C4-2B (cell line): ENCODE results near the gene SMYD4.
"Not testable (repeated sequence)": the region's sequence is repeated elsewhere in the genome, so short reads cannot be mapped to it uniquely, and the experiment has no call there.

Experiments
- H3K27ac ChIP-seq: fragments of 450-650 bp; 2 replicates; pipeline ENCODE4 v1.5.1; 2017
- ZFX ChIP-seq: fragments of 450-650 bp; IDR thresholded peaks from 2 replicates; pipeline ENCODE4 v1.6.1; 2017
- TF ChIP-seq, protein P1 (sequence below): fragments of 450-650 bp; conservative IDR thresholded peaks from 2 replicates; pipeline ENCODE4 v1.5.1; 2017; ENCODE audit warnings: mild to moderate bottlenecking

Gene SMYD4

DNA sequence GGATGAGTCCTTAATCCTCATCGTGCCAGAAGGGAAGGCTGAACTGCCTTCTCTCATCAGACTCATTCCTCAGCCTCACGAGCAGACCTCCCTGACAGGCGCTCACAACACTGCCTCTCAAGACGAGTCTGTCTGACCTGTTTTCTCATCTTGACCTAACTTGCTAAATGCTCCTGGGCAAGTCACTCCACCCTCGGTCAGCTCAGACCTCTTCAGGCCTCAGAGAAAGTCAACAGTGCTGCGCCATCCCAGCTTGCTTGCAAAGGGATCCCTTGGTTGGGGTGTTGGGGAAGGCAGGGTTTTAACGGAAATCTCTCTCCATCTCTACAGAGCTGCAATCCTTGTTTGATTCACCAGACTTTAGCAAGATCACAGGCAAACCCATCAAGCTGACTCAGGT, 52.8 kb downstream of the SMYD4 start:
- no peak overlapping the region for H3K27ac ChIP-seq
- TF ChIP-seq, protein P1, sequence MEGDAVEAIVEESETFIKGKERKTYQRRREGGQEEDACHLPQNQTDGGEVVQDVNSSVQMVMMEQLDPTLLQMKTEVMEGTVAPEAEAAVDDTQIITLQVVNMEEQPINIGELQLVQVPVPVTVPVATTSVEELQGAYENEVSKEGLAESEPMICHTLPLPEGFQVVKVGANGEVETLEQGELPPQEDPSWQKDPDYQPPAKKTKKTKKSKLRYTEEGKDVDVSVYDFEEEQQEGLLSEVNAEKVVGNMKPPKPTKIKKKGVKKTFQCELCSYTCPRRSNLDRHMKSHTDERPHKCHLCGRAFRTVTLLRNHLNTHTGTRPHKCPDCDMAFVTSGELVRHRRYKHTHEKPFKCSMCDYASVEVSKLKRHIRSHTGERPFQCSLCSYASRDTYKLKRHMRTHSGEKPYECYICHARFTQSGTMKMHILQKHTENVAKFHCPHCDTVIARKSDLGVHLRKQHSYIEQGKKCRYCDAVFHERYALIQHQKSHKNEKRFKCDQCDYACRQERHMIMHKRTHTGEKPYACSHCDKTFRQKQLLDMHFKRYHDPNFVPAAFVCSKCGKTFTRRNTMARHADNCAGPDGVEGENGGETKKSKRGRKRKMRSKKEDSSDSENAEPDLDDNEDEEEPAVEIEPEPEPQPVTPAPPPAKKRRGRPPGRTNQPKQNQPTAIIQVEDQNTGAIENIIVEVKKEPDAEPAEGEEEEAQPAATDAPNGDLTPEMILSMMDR, result no peak
- TF ChIP-seq ZFX, result no peak

DNA sequence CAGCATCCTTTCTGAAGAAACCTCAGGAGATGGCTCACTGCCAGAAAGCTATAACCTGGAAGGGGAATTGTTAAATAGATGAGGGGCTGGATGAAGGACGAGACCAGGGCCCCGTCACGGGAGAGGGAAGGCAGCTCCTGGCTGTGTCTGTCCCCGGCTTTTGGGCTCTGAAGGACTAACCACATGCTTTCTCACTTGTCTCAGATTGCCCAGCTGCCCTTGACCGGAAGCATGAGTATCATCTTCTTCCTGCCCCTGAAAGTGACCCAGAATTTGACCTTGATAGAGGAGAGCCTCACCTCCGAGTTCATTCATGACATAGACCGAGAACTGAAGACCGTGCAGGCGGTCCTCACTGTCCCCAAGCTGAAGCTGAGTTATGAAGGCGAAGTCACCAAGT, 53.4 kb downstream of the SMYD4 start:
- no peak overlapping the region for H3K27ac ChIP-seq
- TF ChIP-seq, protein P1, result no peak
- TF ChIP-seq ZFX, result no peak

DNA sequence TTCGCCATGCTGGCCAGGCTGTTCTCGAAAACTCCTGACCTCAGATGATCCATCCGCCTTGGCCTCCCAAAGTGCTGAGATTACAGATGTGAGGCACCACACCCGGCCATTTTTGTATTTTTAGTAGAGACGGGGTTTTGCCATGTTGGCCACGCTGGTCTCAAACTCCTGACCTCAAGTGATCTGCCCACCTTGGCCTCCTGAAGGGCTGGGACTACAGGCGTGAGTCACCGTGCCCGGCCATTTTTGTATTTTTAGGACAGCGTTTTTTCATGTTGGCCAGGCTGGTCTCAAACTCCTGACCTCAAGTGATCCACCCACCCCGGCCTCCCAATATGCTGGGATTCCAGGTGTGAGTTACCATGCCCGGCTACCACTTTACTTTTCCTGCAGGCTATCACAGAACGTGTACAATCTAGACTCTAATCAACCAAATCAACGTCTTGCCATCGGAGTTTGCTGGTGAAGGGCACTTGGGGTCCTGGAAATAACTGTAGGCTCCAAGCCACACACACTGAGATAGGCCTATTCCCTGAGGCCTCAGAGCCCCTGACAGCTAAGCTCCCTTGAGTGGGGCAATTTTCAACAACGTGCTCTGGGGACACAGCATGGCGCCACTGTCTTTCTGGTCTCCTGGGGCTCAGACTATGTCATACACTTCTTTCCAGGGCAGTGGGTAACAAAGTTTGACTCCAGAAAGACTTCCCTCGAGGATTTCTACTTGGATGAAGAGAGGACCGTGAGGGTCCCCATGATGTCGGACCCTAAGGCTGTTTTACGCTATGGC, 55.1 kb downstream of the SMYD4 start:
- TF ChIP-seq ZFX, result no peak
- TF ChIP-seq, protein P1, result no peak
- no peak overlapping the region for H3K27ac ChIP-seq

DNA sequence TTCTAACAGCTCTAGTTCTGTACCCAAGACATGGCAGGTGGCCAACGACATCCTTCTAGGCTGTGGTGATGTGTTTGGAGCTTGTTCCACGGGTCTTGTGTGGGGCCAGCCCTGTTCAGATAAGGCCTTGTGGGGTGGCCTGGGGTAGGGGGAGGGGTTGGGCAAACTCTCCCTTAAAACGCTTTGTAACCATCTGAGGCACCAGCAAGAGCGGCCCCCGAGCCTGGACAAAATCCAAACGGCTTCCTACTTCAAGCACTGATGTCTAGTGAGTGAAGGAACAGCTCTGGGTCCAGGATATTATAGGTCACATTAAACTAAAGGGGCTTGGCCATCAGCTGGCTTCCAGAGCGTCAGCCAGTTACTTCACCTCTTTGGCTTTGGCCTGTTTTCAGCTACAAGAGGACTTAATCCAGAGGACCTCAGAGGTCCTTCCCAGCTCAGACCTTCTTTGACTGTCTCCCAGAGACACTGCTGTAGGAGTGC, 56.0 kb downstream of the SMYD4 start:
- TF ChIP-seq ZFX, result no peak
- TF ChIP-seq, protein P1, result no peak
- H3K27ac ChIP-seq, result no peak overlapping the region

DNA sequence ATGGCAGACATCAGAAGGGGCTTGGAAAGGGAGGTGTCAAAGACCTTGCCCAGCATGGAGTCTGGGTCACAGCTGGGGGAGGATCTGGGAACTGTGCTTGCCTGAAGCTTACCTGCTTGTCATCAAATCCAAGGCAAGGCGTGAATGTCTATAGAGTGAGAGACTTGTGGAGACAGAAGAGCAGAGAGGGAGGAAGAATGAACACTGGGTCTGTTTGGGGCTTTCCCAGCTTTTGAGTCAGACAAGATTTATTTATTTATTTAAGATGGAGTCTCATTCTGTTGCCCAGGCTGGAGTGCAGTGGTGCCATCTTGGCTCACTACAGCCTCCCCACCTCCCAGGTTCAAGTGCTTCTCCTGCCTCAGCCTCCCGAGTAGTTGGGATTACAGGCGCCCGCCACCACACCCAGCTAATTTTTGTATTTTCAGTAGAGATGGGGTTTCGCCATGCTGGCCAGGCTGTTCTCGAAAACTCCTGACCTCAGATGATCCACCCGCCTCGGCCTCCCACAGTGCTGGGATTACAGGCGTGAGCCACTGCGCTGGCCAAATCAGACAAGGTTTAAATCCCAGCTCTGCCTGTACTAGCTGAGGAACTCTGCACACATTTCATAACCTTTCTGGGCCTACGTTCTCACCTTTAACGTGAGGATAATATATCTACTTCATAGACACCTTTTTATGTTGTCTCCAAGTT, 56.6 kb downstream of the SMYD4 start:
- not testable (repeated sequence) for H3K27ac ChIP-seq

DNA sequence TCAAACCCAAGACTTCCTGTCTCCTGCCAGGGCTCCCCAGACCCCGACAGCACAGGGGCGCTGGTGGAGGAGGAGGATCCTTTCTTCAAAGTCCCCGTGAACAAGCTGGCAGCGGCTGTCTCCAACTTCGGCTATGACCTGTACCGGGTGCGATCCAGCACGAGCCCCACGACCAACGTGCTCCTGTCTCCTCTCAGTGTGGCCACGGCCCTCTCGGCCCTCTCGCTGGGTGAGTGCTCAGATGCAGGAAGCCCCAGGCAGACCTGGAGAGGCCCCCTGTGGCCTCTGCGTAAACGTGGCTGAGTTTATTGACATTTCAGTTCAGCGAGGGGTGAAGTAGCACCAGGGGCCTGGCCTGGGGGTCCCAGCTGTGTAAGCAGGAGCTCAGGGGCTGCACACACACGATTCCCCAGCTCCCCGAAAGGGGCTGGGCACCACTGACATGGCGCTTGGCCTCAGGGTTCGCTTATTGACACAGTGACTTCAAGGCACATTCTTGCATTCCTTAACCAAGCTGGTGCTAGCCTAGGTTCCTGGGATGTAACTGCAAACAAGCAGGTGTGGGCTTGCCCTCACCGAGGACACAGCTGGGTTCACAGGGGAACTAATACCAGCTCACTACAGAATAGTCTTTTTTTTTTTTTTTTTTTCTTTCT, 59.8 kb downstream of the SMYD4 start:
- H3K27ac ChIP-seq, result no peak overlapping the region
- TF ChIP-seq, protein P1, result no peak
- no peak for TF ChIP-seq ZFX

DNA sequence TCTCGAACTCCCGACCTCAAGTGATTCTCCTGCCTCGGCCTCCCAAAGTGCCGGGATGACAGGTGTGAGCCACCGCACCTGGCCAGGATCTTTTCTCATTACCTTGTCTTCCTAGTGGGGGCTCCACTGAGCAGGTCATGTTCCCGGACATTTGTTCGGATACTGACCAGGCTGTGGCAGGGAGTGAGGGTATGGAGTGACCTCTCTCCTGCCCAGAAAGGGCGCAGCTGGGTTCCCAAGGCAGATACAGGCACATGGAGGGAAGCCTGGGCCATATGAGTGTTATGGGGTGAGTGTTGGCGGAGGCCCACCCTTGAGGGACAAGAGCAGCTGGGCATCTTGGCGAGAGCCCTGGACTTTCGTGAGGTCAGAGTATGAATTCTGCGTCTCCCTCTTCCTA, 62.3 kb downstream of the SMYD4 start:
- no peak overlapping the region for H3K27ac ChIP-seq
- TF ChIP-seq, protein P1, result no peak
- no peak for TF ChIP-seq ZFX
